Measurements from ENCODE around the gene SLX4IP.
"Not testable (repeated sequence)": the region's sequence is repeated elsewhere in the genome, so short reads cannot be mapped to it uniquely, and the experiment has no call there.

Gene SLX4IP

GRCh38 chr20:10580700-10581099 is 145.6 kb downstream of the SLX4IP start:
- no peak for DNase-seq

DNA sequence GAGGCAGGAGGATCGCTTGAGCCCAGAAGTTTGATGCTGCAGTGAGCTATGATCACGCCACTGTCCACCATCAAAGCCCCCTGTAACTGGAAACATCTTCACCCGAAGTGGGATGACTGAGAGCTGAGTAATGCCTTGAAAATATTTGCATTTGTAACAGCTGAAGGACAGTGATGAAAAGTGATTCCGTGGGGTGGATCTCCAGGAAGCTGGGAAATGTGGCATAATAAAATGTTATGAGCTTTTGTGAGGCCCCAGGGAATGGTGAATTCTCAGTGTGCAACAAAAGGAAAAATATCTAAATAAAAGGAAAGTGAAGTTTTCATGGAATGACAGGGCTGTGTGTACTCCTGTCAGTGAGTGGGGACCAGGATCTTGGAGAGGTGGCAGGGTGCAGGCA is 146.7 kb downstream of the SLX4IP start:
- no peak for DNase-seq

DNA sequence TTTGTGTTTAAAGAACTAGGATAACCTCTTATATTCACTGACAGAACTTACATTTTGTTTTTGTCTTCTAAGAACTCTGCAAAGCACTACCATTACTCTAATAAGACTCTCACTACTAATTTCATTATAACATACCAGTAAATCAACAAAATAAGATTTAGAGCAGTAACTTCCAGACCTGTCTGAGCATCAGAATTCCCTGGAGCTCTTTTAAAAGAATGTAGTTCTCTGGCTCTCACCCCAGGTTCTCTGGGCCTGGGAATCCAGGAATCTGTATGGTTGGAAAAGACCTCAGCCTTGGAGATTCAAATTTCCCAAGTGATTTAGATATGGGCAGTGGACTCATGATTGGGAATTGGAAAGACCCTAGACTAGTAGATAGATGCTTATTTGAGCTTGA is 149.3 kb downstream of the SLX4IP start:
- DNase-seq, result no peak

GRCh38 chr20:10585308-10585707 is 150.2 kb downstream of the SLX4IP start:
- DNase-seq, result no peak

DNA sequence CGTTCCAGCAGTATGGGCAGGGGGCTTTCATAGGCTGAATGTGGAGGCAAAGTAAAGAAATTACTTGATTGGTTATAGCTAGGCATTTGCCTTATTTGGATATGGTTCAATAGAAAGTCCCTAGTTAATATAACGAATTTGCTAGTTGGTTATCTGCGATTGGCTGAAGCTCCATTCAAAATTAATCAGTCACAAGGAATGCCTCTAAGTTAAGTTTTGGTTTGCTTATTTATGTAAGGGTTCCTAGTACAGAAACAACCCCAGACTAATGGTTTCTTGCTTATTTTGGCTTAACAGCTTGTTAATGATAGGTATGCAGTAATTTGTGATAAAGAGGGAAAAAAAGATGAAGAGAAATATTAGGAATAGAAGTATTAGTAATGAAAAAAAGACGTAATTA is 151.2 kb downstream of the SLX4IP start:
- no peak for DNase-seq

DNA sequence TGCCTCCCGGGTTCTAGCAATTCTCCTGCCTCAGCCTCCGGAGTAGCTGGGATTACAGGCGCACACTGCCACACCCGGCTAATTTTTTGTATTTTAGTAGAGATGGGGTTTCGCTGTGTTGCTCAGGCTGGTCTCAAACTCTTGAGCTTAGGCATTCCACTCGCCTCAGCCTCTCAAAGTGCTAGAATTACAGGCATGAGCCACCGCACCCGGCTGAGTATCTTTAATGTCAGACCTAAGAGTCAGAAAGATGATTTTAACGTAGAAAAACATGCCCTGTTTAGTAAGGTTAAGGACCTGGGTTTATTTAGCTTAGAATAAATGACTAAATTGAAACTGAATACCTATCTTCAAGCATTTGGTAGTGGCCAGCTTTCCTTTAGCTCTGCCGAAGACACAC is 155.3 kb downstream of the SLX4IP start:
- DNase-seq, result not testable (repeated sequence)

GRCh38 chr20:10590950-10591671 is 156.0 kb downstream of the SLX4IP start:
- DNase-seq, result no peak

DNA sequence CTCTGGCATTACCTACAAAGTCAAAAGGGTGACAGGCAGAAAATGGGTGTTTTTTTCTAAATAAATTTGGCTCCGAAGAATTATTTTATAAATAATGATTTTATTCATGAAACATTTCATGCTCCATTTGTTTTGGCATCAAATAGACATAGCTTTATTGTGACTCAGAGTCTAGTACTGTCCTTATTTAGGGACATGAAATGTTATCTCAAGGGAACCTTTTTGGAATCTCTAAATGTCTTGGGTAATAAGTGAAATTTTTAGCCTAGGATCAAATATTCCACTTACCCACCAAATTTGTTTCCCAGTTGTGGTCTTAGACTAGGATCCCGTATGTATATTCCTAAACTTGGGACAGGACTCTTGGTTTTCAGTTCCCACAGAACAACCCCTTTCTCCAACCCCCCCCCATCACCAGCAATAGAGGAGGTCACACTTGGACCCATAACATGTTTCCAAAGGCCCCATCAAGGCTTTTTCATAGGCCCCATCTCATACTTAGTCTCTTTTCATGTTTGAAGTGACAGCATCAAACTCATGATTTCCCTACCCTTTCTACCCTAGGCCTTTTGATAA is 156.9 kb downstream of the SLX4IP start:
- DNase-seq, result no peak

GRCh38 chr20:10594296-10594868 is 159.3 kb downstream of the SLX4IP start:
- no peak for DNase-seq

GRCh38 chr20:10595266-10595665 is 160.2 kb downstream of the SLX4IP start:
- DNase-seq, result no peak

GRCh38 chr20:10595985-10596384 is 160.9 kb downstream of the SLX4IP start:
- DNase-seq, result no peak

- no peak for DNase-seq
Measured at GRCh38 chr20:10596710-10597121, 161.6 kb downstream of the SLX4IP start.

DNA sequence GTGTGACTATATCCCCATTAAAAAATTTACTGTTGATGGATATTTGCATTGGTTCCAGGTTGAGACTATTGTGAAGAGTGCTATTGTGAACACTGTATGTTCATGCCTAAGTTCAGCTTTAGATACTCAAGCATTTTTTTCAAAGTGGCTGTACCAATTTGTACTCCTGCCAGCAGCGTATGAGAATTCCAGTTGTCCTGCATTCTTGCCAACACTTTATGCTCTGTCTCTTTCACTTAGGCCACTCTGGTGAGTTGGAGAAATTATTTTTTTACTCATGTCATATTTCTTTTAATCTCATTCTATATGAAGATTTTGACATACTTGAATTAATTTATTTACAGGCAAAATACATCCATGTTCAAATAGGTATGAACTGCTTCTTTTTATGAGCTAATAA is 162.5 kb downstream of the SLX4IP start:
- no peak for DNase-seq

GRCh38 chr20:10602221-10602871 is 167.2 kb downstream of the SLX4IP start:
- DNase-seq, result no peak

DNA sequence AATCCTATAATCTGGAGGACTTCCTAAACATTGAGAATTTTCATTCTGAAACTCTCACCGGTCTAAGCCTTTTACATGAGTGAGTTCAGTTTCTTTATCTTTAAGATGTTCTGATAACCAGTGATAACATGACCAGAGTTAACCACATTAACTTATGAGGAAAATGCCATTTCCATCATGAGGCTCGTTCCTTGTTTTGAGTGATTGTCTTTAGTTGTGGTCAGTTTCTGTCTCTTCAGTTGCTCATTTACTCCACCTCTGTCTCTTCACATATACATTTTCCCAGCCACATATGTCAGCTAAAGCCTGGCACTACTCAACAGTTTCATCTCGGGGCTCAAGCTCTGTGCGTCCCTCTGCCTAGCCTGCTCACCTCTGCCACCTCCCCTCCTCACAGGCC is 168.3 kb downstream of the SLX4IP start:
- DNase-seq, result no peak

- no peak for DNase-seq
Measured at GRCh38 chr20:10603971-10604864, 169.1 kb downstream of the SLX4IP start.

DNA sequence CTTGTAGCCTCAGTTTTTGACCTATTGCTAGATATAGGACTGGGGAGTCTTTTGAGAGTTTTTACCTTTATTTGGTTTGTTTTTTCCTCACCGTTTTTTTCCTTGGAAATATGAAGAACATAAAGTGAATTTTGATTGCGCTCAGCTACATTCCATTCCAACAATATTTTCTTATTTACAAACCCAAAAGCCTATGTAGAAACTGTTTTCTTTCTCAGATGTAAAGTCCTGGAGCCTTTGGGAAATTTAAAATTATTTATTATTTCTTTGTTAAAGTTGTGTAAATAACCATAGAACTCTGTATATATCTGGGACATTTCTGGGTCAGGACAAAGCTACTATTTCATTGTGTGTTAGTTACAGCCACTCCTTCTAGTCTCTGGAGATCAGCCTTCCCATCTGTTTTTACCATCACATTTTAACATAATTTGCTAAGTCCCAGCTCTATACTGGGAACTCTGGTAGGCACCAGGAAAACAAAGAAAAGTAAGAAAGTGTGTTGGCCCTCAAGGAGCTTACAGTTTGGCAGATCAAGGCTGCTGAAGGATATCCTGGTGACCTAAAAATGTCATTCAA is 169.8 kb downstream of the SLX4IP start:
- DNase-seq, result no peak

- DNase-seq, result no peak
Measured at GRCh38 chr20:10605547-10606195, 170.6 kb downstream of the SLX4IP start.

DNA sequence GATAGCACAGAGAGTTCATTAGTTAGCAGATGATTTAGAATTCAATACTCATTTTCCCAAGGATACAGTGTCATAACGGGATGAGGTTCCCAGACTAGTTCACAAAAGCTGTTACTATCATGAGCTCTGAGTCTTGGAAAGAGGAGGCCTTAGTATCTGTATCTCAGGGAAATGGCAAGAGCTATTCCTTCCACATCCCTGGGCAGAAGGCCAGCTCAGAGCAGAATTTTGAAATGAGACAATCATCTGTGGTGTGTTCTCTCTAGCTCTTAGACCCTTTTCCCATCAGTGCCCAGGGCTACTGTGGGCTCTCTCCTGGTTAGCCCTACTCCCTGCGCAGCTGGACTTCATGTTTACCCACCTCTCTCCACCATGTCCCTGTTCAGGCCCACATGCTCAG is 174.2 kb downstream of the SLX4IP start:
- no peak for DNase-seq

DNA sequence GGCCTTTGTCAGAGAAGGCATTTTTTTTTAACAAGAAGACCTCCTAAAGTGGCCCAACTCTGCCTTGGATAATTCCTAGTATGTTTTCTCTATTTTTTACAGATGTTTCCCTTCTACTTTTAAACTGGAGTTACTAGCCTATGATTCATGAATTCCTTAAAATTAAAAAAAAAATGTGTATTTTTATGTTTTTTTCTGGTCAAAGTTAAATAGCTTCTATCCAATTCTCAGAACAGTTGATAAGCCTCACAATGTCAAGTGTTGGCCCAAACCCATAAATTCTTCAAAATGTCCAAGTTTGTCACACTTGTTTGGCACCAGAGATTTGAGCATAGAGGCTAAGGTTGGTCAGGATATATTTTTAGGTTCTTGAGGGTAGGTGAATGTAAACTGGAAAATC is 174.7 kb downstream of the SLX4IP start:
- no peak for DNase-seq

DNA sequence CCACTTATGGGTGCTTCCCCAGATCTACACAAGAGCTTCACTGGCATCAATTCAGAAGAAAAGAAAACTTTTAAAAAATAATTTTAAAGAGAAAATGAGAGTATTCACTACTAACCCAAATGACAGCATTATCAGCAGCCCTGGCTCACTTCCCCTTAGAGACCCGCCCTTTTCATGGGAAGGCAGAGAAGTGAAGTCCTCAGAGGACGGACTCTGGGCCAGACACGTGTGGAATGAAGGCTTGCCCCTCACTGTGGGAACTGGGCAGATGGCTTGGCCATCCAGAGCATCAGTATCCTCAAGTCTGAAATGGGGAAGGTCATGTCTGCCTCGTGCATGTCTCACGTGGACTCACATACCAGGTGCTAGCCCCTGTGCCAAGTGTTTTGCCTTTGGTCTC is 175.1 kb downstream of the SLX4IP start:
- no peak for DNase-seq

- no peak for DNase-seq
Measured at GRCh38 chr20:10611357-10611756, 176.3 kb downstream of the SLX4IP start.
